ENCODE data around the gene ADRB1. TPM values are rescaled to one million over a fixed set of nuclear protein-coding genes. Genes with fewer than 3 reads are reported as not detected.

The ADRB1 gene
- total and polyA plus RNA-seq, 3 experiments from 2014 or later: 0.49 to 0.50 TPM; not detected in 1

DNA sequence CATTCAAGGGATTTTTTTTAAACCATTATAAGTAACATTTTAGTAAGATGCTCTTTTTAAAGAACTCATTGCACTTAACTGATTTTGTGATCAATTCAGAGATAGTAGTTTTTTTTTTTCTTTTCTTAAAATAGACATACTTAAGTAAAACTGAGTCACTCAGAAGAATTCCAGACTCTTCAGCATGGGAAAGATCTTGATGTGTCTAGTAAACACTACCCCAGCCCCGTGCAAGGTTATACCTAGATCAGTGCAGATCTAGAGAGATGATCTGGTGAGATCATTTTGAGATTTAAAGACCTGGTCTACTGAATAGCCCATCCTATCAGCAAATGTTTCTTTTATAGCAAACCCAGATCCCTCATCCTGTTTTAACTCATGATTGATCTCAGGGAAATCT, 8.6 kb downstream of the ADRB1 start:
- no peaks in the 10 kb centered on the region for H3K9me3 Mint-ChIP-seq

DNA sequence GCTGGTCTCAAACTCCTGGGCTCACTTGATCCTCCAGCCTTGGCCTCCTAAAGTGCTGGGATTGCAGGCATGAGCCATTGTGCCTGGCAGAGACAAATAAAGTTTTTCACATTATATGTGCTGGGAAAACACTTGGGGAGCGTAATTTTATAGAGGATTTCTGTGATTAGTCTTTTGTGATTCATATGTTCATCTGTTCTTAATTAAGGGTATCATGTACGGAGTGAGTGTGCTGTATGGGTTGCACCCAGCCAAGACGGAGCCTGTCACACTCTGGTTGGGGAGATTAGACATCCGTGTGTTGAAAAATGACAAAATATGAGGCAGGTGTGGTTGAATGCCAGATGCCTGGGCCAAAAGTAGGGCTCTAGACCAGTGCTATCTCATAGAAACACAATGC, 10.3 kb downstream of the ADRB1 start:
- peaks cover 0 to 2% (median 0%) of the 10 kb centered on the region in 3 donors for H3K4me1 Mint-ChIP-seq
- Histone ChIP-seq H3K36me3 (ENCODE audit: insufficient read depth, low read length) (no peaks in the 10 kb centered on the region), H3K4me1 (ENCODE audit: insufficient read depth, low read length) (no peaks in the 10 kb centered on the region), H3K27me3 (ENCODE audit: insufficient read depth, low read length, poor library complexity, severe bottlenecking) (peaks cover 3% of the 10 kb centered on the region), H3K9me3 (ENCODE audit: low read length) (no peaks in the 10 kb centered on the region), H3K27ac (ENCODE audit: low read depth, low read length) (no peak overlapping the region), H3K4me3 (ENCODE audit: low read length) (no peak overlapping the region)
- H3K27ac Mint-ChIP-seq: no peak overlapping the region
- CTCF ChIA-PET: no interaction called here
- H3K36me3 Mint-ChIP-seq: no peaks in the 10 kb centered on the region
- DNase-seq: no peak
- POLR2A ChIA-PET: no interaction called here
- no peaks in the 10 kb centered on the region for H3K9me3 Mint-ChIP-seq
- H3K4me3 Mint-ChIP-seq: no peak overlapping the region
- peaks cover 11 to 41% of the 10 kb centered on the region in 2 donors for H3K27me3 Mint-ChIP-seq

More for the DNA sequence above, 8.6 kb downstream of the ADRB1 start:
- peaks cover 0 to 6% (median 6%) of the 10 kb centered on the region in 3 donors for H3K4me1 Mint-ChIP-seq
- no peak for DNase-seq
- H3K4me3 Mint-ChIP-seq: no peak overlapping the region
- peaks cover 15 to 53% of the 10 kb centered on the region in 2 donors for H3K27me3 Mint-ChIP-seq
- peaks cover 3% of the 10 kb centered on the region for H3K27me3 ChIP-seq (ENCODE audit: insufficient read depth, low read length, poor library complexity, severe bottlenecking)
- H3K4me1 ChIP-seq (ENCODE audit: insufficient read depth, low read length): no peaks in the 10 kb centered on the region
- H3K27ac ChIP-seq (ENCODE audit: low read depth, low read length): no peak overlapping the region
- no peaks in the 10 kb centered on the region for H3K36me3 Mint-ChIP-seq
- no peaks in the 10 kb centered on the region for H3K36me3 ChIP-seq (ENCODE audit: insufficient read depth, low read length)
- no peak overlapping the region for H3K4me3 ChIP-seq (ENCODE audit: low read length)
- H3K27ac Mint-ChIP-seq: no peak overlapping the region
- ChIA-PET CTCF (no interaction called here), POLR2A (no interaction called here)
- no peaks in the 10 kb centered on the region for H3K9me3 ChIP-seq (ENCODE audit: low read length)

DNA sequence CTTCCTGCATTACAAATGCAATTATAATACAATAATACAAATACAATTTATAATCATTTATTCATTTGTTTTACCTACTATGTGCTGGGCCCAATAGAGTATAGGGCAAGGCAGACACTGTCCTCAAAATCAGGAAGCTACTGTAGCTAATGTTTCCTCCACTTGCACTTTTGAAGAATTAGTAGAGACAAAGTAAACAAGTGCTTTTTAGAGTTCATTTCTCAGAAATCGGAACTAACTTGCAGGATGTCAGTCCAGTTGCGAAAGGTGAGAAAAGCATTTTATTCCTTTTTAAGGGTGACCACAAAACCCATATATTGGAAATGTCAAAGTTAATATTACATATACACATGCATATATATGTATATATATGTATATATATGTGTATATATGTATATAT, 14.2 kb downstream of the ADRB1 start:
- Histone ChIP-seq H3K4me3 (ENCODE audit: low read length) (no peak overlapping the region), H3K4me1 (ENCODE audit: insufficient read depth, low read length) (no peaks in the 10 kb centered on the region), H3K36me3 (ENCODE audit: insufficient read depth, low read length) (no peaks in the 10 kb centered on the region), H3K27ac (ENCODE audit: low read depth, low read length) (no peak overlapping the region), H3K27me3 (ENCODE audit: insufficient read depth, low read length, poor library complexity, severe bottlenecking) (no peaks in the 10 kb centered on the region), H3K9me3 (ENCODE audit: low read length) (no peaks in the 10 kb centered on the region)
- ChIA-PET CTCF (no interaction called here), POLR2A (no interaction called here)
- DNase-seq: no peak
- peaks cover 4 to 9% (median 7%) of the 10 kb centered on the region in 3 donors for H3K4me1 Mint-ChIP-seq
- H3K9me3 Mint-ChIP-seq: no peaks in the 10 kb centered on the region
- no peak overlapping the region for H3K27ac Mint-ChIP-seq
- no peaks in the 10 kb centered on the region for H3K36me3 Mint-ChIP-seq
- no peak overlapping the region for H3K4me3 Mint-ChIP-seq
- H3K27me3 Mint-ChIP-seq: peaks cover 1 to 16% of the 10 kb centered on the region in 2 donors

DNA sequence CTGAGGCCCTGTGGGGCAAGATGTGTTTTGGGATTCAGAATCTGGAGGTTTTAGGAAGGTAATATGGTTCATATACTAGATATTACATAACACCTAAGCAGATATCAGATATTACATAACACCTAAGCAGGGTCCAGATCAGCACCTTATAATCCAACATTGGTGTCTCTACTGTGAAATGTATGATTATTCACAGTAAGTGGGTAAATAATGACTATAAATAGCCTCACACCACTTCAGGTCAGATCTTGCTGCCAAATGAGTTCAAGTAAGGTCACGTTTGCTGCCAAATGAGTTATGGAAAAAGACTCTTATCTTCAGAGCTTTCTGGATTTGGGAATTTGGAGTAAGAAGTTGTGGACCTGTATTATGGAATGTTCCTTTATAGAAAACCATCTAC, 14.6 kb downstream of the ADRB1 start:
- H3K9me3 ChIP-seq (ENCODE audit: low read length): no peaks in the 10 kb centered on the region
- H3K27ac Mint-ChIP-seq: no peak overlapping the region
- peaks cover 4 to 9% (median 7%) of the 10 kb centered on the region in 3 donors for H3K4me1 Mint-ChIP-seq
- POLR2A ChIA-PET: no interaction called here
- H3K27me3 Mint-ChIP-seq: peaks cover 1 to 17% of the 10 kb centered on the region in 2 donors
- no peak overlapping the region for H3K4me3 Mint-ChIP-seq
- CTCF ChIA-PET: no interaction called here
- H3K27ac ChIP-seq (ENCODE audit: low read depth, low read length): no peak overlapping the region
- no peaks in the 10 kb centered on the region for H3K9me3 Mint-ChIP-seq
- H3K36me3 Mint-ChIP-seq: no peaks in the 10 kb centered on the region
- H3K27me3 ChIP-seq (ENCODE audit: insufficient read depth, low read length, poor library complexity, severe bottlenecking): no peaks in the 10 kb centered on the region
- H3K4me1 ChIP-seq (ENCODE audit: insufficient read depth, low read length): no peaks in the 10 kb centered on the region
- H3K4me3 ChIP-seq (ENCODE audit: low read length): no peak overlapping the region
- H3K36me3 ChIP-seq (ENCODE audit: insufficient read depth, low read length): no peaks in the 10 kb centered on the region
- no peak for DNase-seq

DNA sequence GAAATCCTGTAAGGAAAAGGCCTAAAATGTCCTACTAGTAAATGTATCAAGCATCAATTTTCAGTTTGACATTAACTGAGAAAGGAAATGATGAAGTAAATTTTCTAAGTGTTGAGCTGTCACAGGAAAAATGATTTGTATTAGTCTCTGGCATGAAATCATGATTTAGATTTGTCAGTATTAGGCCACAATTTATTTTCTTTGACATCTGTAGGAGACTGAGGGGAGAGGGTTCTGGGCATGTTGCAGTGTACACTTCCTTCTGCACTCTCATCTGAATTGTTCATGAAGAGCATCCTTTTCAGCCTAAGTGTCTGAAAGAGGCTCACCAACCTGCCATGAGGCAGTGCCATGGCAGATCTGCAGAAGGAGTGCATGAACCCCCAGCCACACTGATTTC, 15.9 kb downstream of the ADRB1 start:
- Mint-ChIP-seq H3K27me3 (peaks cover 1 to 15% of the 10 kb centered on the region in 2 donors), H3K9me3 (no peaks in the 10 kb centered on the region), H3K4me3 (no peak overlapping the region), H3K27ac (no peak overlapping the region), H3K4me1 (peaks cover 4 to 9% (median 7%) of the 10 kb centered on the region in 3 donors), H3K36me3 (no peaks in the 10 kb centered on the region)
- H3K4me3 ChIP-seq (ENCODE audit: low read length): no peak overlapping the region
- no peaks in the 10 kb centered on the region for H3K4me1 ChIP-seq (ENCODE audit: insufficient read depth, low read length)
- no peaks in the 10 kb centered on the region for H3K27me3 ChIP-seq (ENCODE audit: insufficient read depth, low read length, poor library complexity, severe bottlenecking)
- no peak for DNase-seq
- no peaks in the 10 kb centered on the region for H3K9me3 ChIP-seq (ENCODE audit: low read length)
- H3K36me3 ChIP-seq (ENCODE audit: insufficient read depth, low read length): no peaks in the 10 kb centered on the region
- CTCF ChIA-PET: interaction anchor here (1.1 to 1.3 kb wide), 2 partner anchors 8 to 37 kb away, joined by 3 to 4 read pairs; no protein-coding TSS in a partner anchor
- H3K27ac ChIP-seq (ENCODE audit: low read depth, low read length): no peak overlapping the region
- POLR2A ChIA-PET: no interaction called here

DNA sequence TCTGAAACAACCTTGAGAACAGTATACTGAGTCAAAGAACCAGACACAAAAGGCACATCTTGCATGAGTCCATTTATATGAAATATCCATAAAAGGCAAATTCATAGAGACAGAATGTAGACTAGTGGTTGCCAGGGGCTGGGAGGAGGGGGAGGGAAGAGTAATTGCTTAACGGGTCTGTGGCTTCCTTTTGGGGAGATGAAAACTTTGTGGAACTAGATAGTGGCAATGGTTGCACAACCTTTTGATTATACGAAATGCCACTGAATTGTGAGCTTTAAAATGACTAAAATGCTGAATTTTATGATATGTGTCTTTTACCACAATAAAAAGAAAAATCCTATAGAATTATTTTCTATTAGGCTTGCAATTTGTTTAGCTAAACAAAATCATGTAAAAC, 16.8 kb downstream of the ADRB1 start:
- ChIA-PET POLR2A (no interaction called here), CTCF (interaction anchor here (1.3 kb wide), 1 partner anchor 36 kb away, joined by 3 read pairs; no protein-coding TSS in a partner anchor)
- no peaks in the 10 kb centered on the region for H3K9me3 Mint-ChIP-seq
- H3K36me3 ChIP-seq (ENCODE audit: insufficient read depth, low read length): no peaks in the 10 kb centered on the region
- H3K27ac ChIP-seq (ENCODE audit: low read depth, low read length): no peak overlapping the region
- no peaks in the 10 kb centered on the region for H3K27me3 ChIP-seq (ENCODE audit: insufficient read depth, low read length, poor library complexity, severe bottlenecking)
- H3K4me1 Mint-ChIP-seq: peaks cover 4 to 9% (median 7%) of the 10 kb centered on the region in 3 donors
- H3K27ac Mint-ChIP-seq: no peak overlapping the region
- H3K9me3 ChIP-seq (ENCODE audit: low read length): no peaks in the 10 kb centered on the region
- H3K4me3 ChIP-seq (ENCODE audit: low read length): no peak overlapping the region
- no peak overlapping the region for H3K4me3 Mint-ChIP-seq
- no peaks in the 10 kb centered on the region for H3K4me1 ChIP-seq (ENCODE audit: insufficient read depth, low read length)
- H3K27me3 Mint-ChIP-seq: peaks cover 2 to 11% of the 10 kb centered on the region in 2 donors
- H3K36me3 Mint-ChIP-seq: no peaks in the 10 kb centered on the region
- no peak for DNase-seq

DNA sequence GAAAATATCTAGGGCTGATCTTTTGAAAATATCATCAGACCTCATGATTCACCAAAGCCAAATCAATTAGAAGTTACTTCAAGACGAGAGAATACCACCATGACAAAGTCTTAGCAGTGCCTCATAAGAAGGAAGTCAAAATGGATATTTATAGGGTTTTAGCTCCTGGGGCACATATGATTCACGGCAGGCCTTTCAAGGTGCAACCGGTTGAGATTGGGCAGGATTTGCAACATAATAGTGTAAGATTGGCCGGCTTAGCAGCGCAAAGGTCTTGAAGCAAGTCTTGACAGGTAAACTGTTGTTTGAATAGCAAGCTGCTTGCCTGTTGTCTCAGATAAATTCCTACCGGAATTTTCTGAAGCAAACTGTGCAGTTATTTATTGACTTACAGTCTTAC, 17.5 kb downstream of the ADRB1 start:
- H3K36me3 ChIP-seq (ENCODE audit: insufficient read depth, low read length): no peaks in the 10 kb centered on the region
- H3K36me3 Mint-ChIP-seq: no peaks in the 10 kb centered on the region
- H3K9me3 Mint-ChIP-seq: no peaks in the 10 kb centered on the region
- H3K27me3 ChIP-seq (ENCODE audit: insufficient read depth, low read length, poor library complexity, severe bottlenecking): no peaks in the 10 kb centered on the region
- peaks cover 1 to 10% of the 10 kb centered on the region in 2 donors for H3K27me3 Mint-ChIP-seq
- peak overlapping the region in 1 of 8 donors; percentile 29 for H3K27ac Mint-ChIP-seq
- peaks cover 4 to 9% (median 7%) of the 10 kb centered on the region in 3 donors for H3K4me1 Mint-ChIP-seq
- H3K4me3 Mint-ChIP-seq: no peak overlapping the region
- no peak overlapping the region for H3K27ac ChIP-seq (ENCODE audit: low read depth, low read length)
- no peaks in the 10 kb centered on the region for H3K4me1 ChIP-seq (ENCODE audit: insufficient read depth, low read length)
- POLR2A ChIA-PET: no interaction called here
- CTCF ChIA-PET: interaction anchor here (1.4 kb wide), 1 partner anchor 13 kb away, joined by 4 read pairs; no protein-coding TSS in a partner anchor
- no peak overlapping the region for H3K4me3 ChIP-seq (ENCODE audit: low read length)
- no peaks in the 10 kb centered on the region for H3K9me3 ChIP-seq (ENCODE audit: low read length)
- DNase-seq: no peak

DNA sequence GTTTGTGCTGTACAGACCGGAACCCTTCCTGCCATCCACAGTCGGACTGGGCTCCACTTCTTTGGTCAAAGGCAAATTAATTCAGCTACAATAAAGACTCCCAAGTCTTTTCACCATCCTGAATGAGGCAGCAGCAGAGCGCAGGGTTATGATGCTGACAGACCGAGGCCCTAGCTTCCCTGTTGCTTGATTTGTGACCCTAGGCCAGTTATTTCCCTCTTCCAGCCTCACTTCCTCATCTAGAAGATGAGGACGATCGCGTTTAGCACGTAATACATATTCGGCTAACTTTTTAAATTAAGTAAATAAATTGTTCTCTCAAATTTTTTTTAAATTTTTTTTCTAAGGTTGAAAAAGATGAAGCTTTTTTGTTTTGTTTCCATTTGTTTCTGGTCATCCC, 18.1 kb downstream of the ADRB1 start:
- H3K36me3 ChIP-seq (ENCODE audit: insufficient read depth, low read length): no peaks in the 10 kb centered on the region
- no peaks in the 10 kb centered on the region for H3K4me1 ChIP-seq (ENCODE audit: insufficient read depth, low read length)
- H3K27ac ChIP-seq (ENCODE audit: low read depth, low read length): no peak overlapping the region
- peaks cover 4 to 9% (median 7%) of the 10 kb centered on the region in 3 donors for H3K4me1 Mint-ChIP-seq
- no peak overlapping the region for H3K4me3 Mint-ChIP-seq
- H3K4me3 ChIP-seq (ENCODE audit: low read length): no peak overlapping the region
- no peaks in the 10 kb centered on the region for H3K27me3 ChIP-seq (ENCODE audit: insufficient read depth, low read length, poor library complexity, severe bottlenecking)
- ChIA-PET CTCF (interaction anchor here (1.4 kb wide), 1 partner anchor 14 kb away, joined by 4 read pairs; no protein-coding TSS in a partner anchor), POLR2A (no interaction called here)
- H3K9me3 Mint-ChIP-seq: no peaks in the 10 kb centered on the region
- no peak for DNase-seq
- no peak overlapping the region for H3K27ac Mint-ChIP-seq
- no peaks in the 10 kb centered on the region for H3K9me3 ChIP-seq (ENCODE audit: low read length)
- H3K36me3 Mint-ChIP-seq: no peaks in the 10 kb centered on the region
- peaks cover 1 to 10% of the 10 kb centered on the region in 2 donors for H3K27me3 Mint-ChIP-seq

All from CD8-positive, alpha-beta memory T cell (primary cell).